Measurements from ENCODE around the gene CST9. TPM values are rescaled to one million over a fixed set of nuclear protein-coding genes. Genes with fewer than 3 reads are reported as not detected.

The CST9 gene
- total RNA-seq, 1 experiment from 2014 or later: not detected

- H3K4me3 Mint-ChIP-seq: no peak overlapping the region
- Histone ChIP-seq H3K56ac (ENCODE audit: insufficient read length, low read depth, low read length) (no peak overlapping the region), H2AK5ac (ENCODE audit: insufficient read length, low read length) (no peak overlapping the region), H3K18ac (ENCODE audit: insufficient read length, low read depth, low read length) (no peak overlapping the region), H4K91ac (ENCODE audit: insufficient read length, low read depth, low read length) (no peak overlapping the region), H3K14ac (ENCODE audit: insufficient read depth, low read length) (no peak overlapping the region), H3K27ac (ENCODE audit: insufficient read length, low read depth, low read length) (no peak overlapping the region), H3K9me3 (ENCODE audit: control insufficient read depth, low read depth, low read length) (no peaks in the 10 kb centered on the region), H2AFZ (ENCODE audit: low read length) (no peak overlapping the region), H3K23me2 (ENCODE audit: insufficient read length, low read depth, low read length, poor library complexity, severe bottlenecking) (no peaks in the 10 kb centered on the region), H3K4me1 (ENCODE audit: insufficient read depth, low read length) (no peaks in the 10 kb centered on the region; the same call in 1 of the 2 replicates), H2BK20ac (ENCODE audit: low read depth, low read length, poor library complexity, severe bottlenecking) (no peak overlapping the region), H3K79me1 (ENCODE audit: insufficient read depth, low read depth, low read length, poor library complexity, severe bottlenecking) (no peaks in the 10 kb centered on the region), H3K4ac (ENCODE audit: low read depth, low read length) (no peak overlapping the region), H3K4me2 (ENCODE audit: insufficient read depth, insufficient read length, low read length) (no peak overlapping the region), H4K8ac (replicated peaks; ENCODE audit: insufficient read length, low read depth, low read length) (no peak overlapping the region), H2BK120ac (ENCODE audit: low read depth, low read length, poor library complexity, severe bottlenecking) (no peak overlapping the region), H2BK12ac (ENCODE audit: insufficient read length, low read depth, low read length) (no peak overlapping the region), H4K20me1 (ENCODE audit: control insufficient read depth, insufficient read depth, insufficient read length) (no peaks in the 10 kb centered on the region), H3K27me3 (ENCODE audit: insufficient read depth, low read length) (no peaks in the 10 kb centered on the region), H3K23ac (ENCODE audit: insufficient read length, low read depth, low read length) (no peak overlapping the region), H2BK5ac (ENCODE audit: insufficient read length, low read length) (no peak overlapping the region), H3K79me2 (ENCODE audit: insufficient read depth, low read length) (no peaks in the 10 kb centered on the region), H4K5ac (ENCODE audit: insufficient read length, low read depth, low read length) (no peak overlapping the region), H2BK15ac (ENCODE audit: low read depth, low read length) (no peak overlapping the region), H3T11ph (ENCODE audit: low read length) (no peak overlapping the region), H3K9ac (ENCODE audit: extremely low read depth, insufficient read length, low read length) (no peak overlapping the region)
- TF ChIP-seq CTCF (conservative IDR thresholded peaks at IDR 0.05): no peak
- no CpG with 5 or more reads among the region's 4 CpGs for WGBS (ENCODE audit: extremely low coverage, insufficient read length, low lambda C conversion rate)
- DNase-seq: no peak
- H3K36me3 Mint-ChIP-seq (ENCODE audit: insufficient read depth in 1 of 3, low read depth in 3 of 3): no peaks in the 10 kb centered on the region; a peak in 1 of 7 replicates
- peaks cover 7% of the 10 kb centered on the region for H3K27me3 Mint-ChIP-seq (ENCODE audit: low read depth)
- peaks cover 0 to 3% of the 10 kb centered on the region in 2 experiments; a peak in 1 of 5 replicates for H3K9me3 Mint-ChIP-seq
- H3K27ac Mint-ChIP-seq: no peak overlapping the region
- H3K4me1 Mint-ChIP-seq: peaks cover 35 to 36% of the 10 kb centered on the region in 2 experiments
These were observed 20.4 kb upstream of the CST9 start for GRCh38 chr20:23626040-23626620.
